HCT116 (cell line): ENCODE data around the gene RNF227. TPM values are rescaled to one million over a fixed set of nuclear protein-coding genes. Genes with fewer than 3 reads are reported as not detected.

ENCODE experiments used
- ATAC-seq: fragments of 200-7000 bp; cut with Tn5 transposase; 2 replicates; pipeline ENCODE4 v1.9.1; 2020; ENCODE audit warnings: mild to moderate bottlenecking, moderate library complexity
- BruUV-seq: library from RNA; stranded (reverse); fragments of 400-500 nt; replicated peaks from 2 replicates; lab custom pipeline; 2021; lab: Mats Ljungman, UMichigan
- CTCF ChIA-PET: fragments of 300-600 bp; sonication (Branson Sonifier 250); formaldehyde crosslinking; loops from one replicate; lab custom pipeline; 2021; ENCODE audit warnings: antibody characterized with exemption; lab: Charles Lee
- POLR2A ChIA-PET: fragments of 300-600, 350-600 bp; sonication (Branson Sonifier 250); formaldehyde crosslinking; loops from one replicate; lab custom pipeline; 2021; ENCODE audit warnings: antibody characterized with exemption; lab: Charles Lee
- RAD21 ChIA-PET, 2 experiments: fragments of 300-600 bp; sonication (Branson Sonifier 250); formaldehyde crosslinking; loops; one replicate each; lab custom pipeline; 2023; ENCODE audit warnings: low total read pairs in 2 of 2; ENCODE audit not compliant: uncharacterized antibody in 2 of 2, unreplicated experiment in 2 of 2, low non-redundant PET in 1 of 2; lab: Charles Lee
- DNase-seq: peaks from one replicate; pipeline ENCODE4 v3.0.0-alpha.2; 2010; ENCODE audit warnings: low read depth, low spot score
- H2AFZ ChIP-seq: fragments of 200-600 bp; shearing (Covaris generic), sonication (generic); 2 replicates; pipeline ENCODE4 v1.6.1; 2017; ENCODE audit warnings: low read depth, mixed run types, mixed read lengths, antibody characterized with exemption, low read length; ENCODE audit not compliant: poor library complexity, severe bottlenecking
- H3K27ac ChIP-seq: 2 replicates; pipeline ENCODE4 v1.5.1; 2012; ENCODE audit warnings: low read depth, low read length
- H3K27me3 ChIP-seq: fragments of 200-600 bp; sonication (generic); 2 replicates; pipeline ENCODE4 v1.6.1; 2016; ENCODE audit warnings: mixed run types, low read length, mixed read lengths; ENCODE audit not compliant: insufficient read depth
- H3K36me3 ChIP-seq, 2 experiments: fragments of 200-500 bp in 1 of 2; fragments of 200-600 bp in 1 of 2; sonication (Bioruptor generic) in 1 of 2; sonication (generic) in 1 of 2; 2 replicates each; pipeline versions ENCODE4 v1.5.1 to v1.6.1; 2014 to 2016; ENCODE audit warnings: low read length in 2 of 2, inconsistent platforms in 1 of 2, mixed read lengths in 1 of 2, mixed run types in 1 of 2; ENCODE audit not compliant: insufficient read depth in 2 of 2, control insufficient read depth in 1 of 2
- H3K4me1 ChIP-seq, 2 experiments: fragments of 200-600 bp in 1 of 2; sonication (generic) in 1 of 2; 2 replicates each; pipeline versions ENCODE4 v1.5.1 to v1.6.1; 2012 to 2017; ENCODE audit warnings: low read length in 2 of 2, inconsistent platforms in 1 of 2, mild to moderate bottlenecking in 1 of 2, mixed read lengths in 1 of 2, mixed run types in 1 of 2, moderate library complexity in 1 of 2; ENCODE audit not compliant: insufficient read depth in 2 of 2, control insufficient read depth in 1 of 2
- H3K4me2 ChIP-seq: fragments of 200-600 bp; sonication (generic); 2 replicates; pipeline ENCODE4 v1.6.1; 2017; ENCODE audit warnings: mixed run types, low read length, mixed read lengths
- H3K4me3 ChIP-seq, 2 experiments: fragments of 200-600 bp in 1 of 2; sonication (generic) in 1 of 2; replicated peaks in 1 of 2; 2 replicates each; pipeline ENCODE4 v1.5.1; 2011 to 2016; ENCODE audit warnings: low read length in 2 of 2, control low read depth in 1 of 2, low read depth in 1 of 2, mild to moderate bottlenecking in 1 of 2, mixed read lengths in 1 of 2, mixed run types in 1 of 2
- H3K79me2 ChIP-seq: fragments of 200-600 bp; sonication (generic); 2 replicates; pipeline ENCODE4 v1.6.1; 2017; ENCODE audit warnings: mild to moderate bottlenecking, mixed run types, low read length, moderate library complexity, mixed read lengths; ENCODE audit not compliant: insufficient read depth
- H3K9ac ChIP-seq: fragments of 200-600 bp; sonication (generic); 2 replicates; pipeline ENCODE4 v1.6.1; 2016; ENCODE audit warnings: low read length, mixed read lengths
- H3K9me2 ChIP-seq: fragments of 200-600 bp; sonication (generic), shearing (Covaris generic); 2 replicates; pipeline ENCODE4 v1.6.1; 2017; ENCODE audit warnings: mixed run types, mild to moderate bottlenecking, moderate library complexity; ENCODE audit not compliant: insufficient read depth
- H3K9me3 ChIP-seq, 2 experiments: fragments of 200-500 bp in 1 of 2; fragments of 200-600 bp in 1 of 2; sonication (Bioruptor generic) in 1 of 2; sonication (generic) in 1 of 2; 2 replicates each; pipeline ENCODE4 v1.6.1; 2014 to 2017; ENCODE audit warnings: low read length in 2 of 2, mixed read lengths in 2 of 2, inconsistent platforms in 1 of 2, low read depth in 1 of 2, mild to moderate bottlenecking in 1 of 2, mixed run types in 1 of 2, moderate library complexity in 1 of 2; ENCODE audit not compliant: control insufficient read depth in 1 of 2, insufficient read depth in 1 of 2
- H4K20me1 ChIP-seq: fragments of 200-600 bp; sonication (generic), shearing (Covaris generic); 2 replicates; pipeline ENCODE4 v1.6.1; 2017; ENCODE audit warnings: mixed run types, mild to moderate bottlenecking, moderate library complexity; ENCODE audit not compliant: insufficient read depth
- CBX3 ChIP-seq: IDR thresholded peaks from 2 replicates; pipeline ENCODE4 v1.6.1; 2012; ENCODE audit warnings: low read depth
- EZH2phosphoT487 ChIP-seq: fragments of 200-600 bp; IDR thresholded peaks from 2 replicates; pipeline ENCODE4 v1.6.1; 2018; ENCODE audit warnings: antibody characterized with exemption, borderline replicate concordance
- FOSL1 ChIP-seq: IDR thresholded peaks from 2 replicates; pipeline ENCODE4 v1.6.1; 2012; ENCODE audit warnings: low read depth
- POLR2AphosphoS5 ChIP-seq: IDR thresholded peaks from 2 replicates; pipeline ENCODE4 v1.6.1; 2011; ENCODE audit warnings: mild to moderate bottlenecking, low read depth, low read length, moderate library complexity
- YY1 ChIP-seq: IDR thresholded peaks from 2 replicates; pipeline ENCODE4 v1.6.1; 2011; ENCODE audit warnings: low read length, low read depth, moderate library complexity, mild to moderate bottlenecking; ENCODE audit not compliant: insufficient replicate concordance; ENCODE audit errors: extremely low read depth
- ZBTB33 ChIP-seq: IDR thresholded peaks from 2 replicates; pipeline ENCODE4 v1.6.1; 2011; ENCODE audit warnings: mild to moderate bottlenecking, low read length, moderate library complexity; ENCODE audit not compliant: insufficient replicate concordance; ENCODE audit errors: extremely low read depth
- intact Hi-C: fragments of 100-400 bp; cut with micrococcal nuclease; formaldehyde crosslinking; loops from 2 replicates; pipeline ENCODE4 v1.10.0; 2022
- total RNA-seq: library from RNA; stranded (reverse); gene quantifications from one replicate; pipeline ENCODE4 v1.2.1, GENCODE V29; 2021; ENCODE audit not compliant: unreplicated experiment

Gene RNF227
- total RNA-seq, 1 experiment from 2014 or later = 0.74 TPM

DNA sequence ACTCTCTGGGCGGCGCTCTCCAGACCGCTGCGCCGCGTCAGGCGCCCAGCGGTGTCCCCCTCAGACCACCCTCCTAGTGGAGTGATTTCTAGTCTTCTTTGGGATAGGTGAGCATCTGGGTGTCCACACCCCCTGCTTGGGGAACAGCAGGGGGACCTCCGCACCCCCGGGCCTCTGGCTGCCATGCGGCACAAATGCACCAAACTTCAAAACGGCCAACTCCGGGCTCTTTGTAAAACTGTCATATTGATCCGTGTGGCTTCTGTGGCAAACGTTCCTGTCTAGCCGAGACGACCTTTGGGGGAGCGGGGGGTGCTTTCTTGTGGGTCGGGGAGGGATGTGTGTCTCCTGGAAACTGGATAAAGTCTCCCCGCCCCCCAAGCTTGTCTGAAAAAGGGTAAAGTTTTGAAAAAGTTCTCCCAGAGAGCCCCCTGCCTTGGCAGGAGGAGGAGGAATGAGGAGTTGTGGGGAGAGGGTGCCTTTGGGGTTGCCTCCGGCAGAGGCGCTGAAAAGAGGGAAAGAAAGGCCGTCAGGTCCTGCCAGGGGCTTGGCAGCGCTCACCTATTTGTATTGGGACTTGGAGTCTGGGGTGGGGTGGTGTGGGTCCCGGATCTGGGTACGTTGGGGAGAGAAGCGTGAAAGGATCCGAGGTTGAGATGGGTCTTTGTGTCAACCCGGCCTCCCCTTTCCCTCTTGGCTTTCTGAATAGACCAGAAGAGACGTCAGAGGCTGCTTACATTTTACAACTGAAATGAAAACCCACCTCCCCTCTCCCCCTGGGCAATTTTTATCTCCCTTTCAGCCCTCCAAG is 29.7 kb downstream of the RNF227 start:
- H3K79me2 ChIP-seq = peaks cover 33% of the 10 kb centered on the region
- no peaks in the 10 kb centered on the region for H4K20me1 ChIP-seq
- ChIA-PET POLR2A (no interaction called here), CTCF (interaction anchor here (0.8 to 1.0 kb wide), 3 partner anchors 20 to 29 kb away, joined by 3 read pairs; partner anchors contain the start of gene NAA38), RAD21 (no interaction called here)
- peaks cover 39 to 53% of the 10 kb centered on the region in 2 experiments for H3K4me1 ChIP-seq
- 0 out of 2 replicates have a peak, but pooled peaks have one; percentile 9 for ATAC-seq
- H3K27me3 ChIP-seq = no peaks in the 10 kb centered on the region
- intact Hi-C loops = loop anchor here (1.0 to 2.0 kb wide), 2 partner anchors 29 to 52 kb away; partner anchors contain the start of genes KDM6B and NAA38
- H3K36me3 ChIP-seq = peaks cover 7 to 15% of the 10 kb centered on the region in 2 experiments; a peak in 2 of 4 replicates
- H3K9me3 ChIP-seq = no peaks in the 10 kb centered on the region
- peak overlapping the region; percentile 86 for H3K9ac ChIP-seq
- H3K4me2 ChIP-seq = peak overlapping the region; percentile 99
- BruUV-seq = no TSS peak
- H3K4me3 ChIP-seq = peak overlapping the region; percentile 56 to 82
- peak overlapping the region; percentile 97 for H3K27ac ChIP-seq
- H3K9me2 ChIP-seq = no peaks in the 10 kb centered on the region
- DNase-seq = no peak
- H2AFZ ChIP-seq = no peak overlapping the region
- TF ChIP-seq ZBTB33 = no peak
- TF ChIP-seq YY1 = no peak
- TF ChIP-seq FOSL1 = no peak
- no peak for TF ChIP-seq POLR2AphosphoS5
- no peak for TF ChIP-seq EZH2phosphoT487
- TF ChIP-seq CBX3 = no peak
